ENCODE data around the gene XNDC1N.

XNDC1N gene

DNA sequence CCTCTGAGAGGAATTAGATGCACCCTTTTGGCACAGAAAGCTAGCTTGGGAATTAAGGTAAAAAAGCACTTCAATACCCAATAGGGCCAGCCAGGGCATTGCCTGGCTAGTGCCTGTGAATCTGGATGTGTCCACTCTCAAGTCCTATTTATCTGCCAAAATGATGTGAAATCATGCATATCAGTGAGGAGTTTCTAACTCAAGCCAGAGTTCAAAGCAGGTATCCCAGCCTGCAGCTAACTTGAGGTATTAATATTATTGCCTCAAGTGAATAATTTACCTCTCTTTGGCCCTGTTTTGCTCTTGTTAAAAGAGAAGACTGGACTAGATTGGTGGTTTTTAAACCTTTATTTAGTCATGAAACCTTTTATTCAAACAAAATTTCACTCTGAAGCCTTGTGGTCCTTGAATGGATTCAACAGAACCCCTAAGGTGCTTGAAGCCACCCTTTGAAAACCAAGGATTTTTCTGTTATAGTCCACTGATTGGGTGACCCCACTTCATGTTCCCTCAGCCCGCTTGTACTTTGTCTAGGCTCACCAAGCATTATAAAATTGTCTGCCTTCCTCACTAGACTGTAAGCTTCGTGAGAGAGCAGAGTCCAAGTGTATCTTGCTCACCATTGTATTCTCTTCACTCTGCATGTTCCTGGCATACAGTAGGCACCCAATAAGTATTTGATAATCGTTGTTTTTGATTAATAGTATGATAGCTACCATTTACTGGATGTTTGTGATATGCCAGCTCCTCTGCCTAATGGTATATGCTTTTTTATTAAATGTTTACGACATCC is 4.9 kb upstream of the XNDC1N start:
- no peak overlapping the region for H3K4me3 ChIP-seq (ENCODE audit: low read depth, low read length)
- TF ChIP-seq, protein P1, sequence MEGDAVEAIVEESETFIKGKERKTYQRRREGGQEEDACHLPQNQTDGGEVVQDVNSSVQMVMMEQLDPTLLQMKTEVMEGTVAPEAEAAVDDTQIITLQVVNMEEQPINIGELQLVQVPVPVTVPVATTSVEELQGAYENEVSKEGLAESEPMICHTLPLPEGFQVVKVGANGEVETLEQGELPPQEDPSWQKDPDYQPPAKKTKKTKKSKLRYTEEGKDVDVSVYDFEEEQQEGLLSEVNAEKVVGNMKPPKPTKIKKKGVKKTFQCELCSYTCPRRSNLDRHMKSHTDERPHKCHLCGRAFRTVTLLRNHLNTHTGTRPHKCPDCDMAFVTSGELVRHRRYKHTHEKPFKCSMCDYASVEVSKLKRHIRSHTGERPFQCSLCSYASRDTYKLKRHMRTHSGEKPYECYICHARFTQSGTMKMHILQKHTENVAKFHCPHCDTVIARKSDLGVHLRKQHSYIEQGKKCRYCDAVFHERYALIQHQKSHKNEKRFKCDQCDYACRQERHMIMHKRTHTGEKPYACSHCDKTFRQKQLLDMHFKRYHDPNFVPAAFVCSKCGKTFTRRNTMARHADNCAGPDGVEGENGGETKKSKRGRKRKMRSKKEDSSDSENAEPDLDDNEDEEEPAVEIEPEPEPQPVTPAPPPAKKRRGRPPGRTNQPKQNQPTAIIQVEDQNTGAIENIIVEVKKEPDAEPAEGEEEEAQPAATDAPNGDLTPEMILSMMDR (conservative IDR thresholded peaks at IDR 0.05; ENCODE audit: low read depth, low read length) = no peak
- no peak for DNase-seq (ENCODE audit: low read depth)

DNA sequence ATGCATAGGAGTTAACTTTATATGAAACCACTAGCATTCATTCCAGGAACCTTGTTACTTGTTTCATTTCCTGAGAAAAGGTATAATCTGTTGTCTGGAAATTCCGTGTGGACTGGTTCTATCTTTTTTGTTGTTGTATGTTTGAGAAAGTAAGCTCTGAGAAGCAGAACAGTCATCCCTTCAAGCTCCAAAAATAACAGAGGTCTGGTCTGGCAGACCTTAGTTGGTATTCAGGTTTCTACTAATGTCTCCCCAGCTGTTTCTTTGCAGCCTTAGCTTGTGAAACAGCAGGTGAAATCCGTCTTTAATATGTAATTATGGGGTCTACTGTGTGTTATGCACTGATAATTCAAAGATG is 2.8 kb upstream of the XNDC1N start:
- DNase-seq (ENCODE audit: low read depth) = no peak
- TF ChIP-seq, protein P1 (conservative IDR thresholded peaks at IDR 0.05; ENCODE audit: low read depth, low read length) = no peak
- H3K4me3 ChIP-seq (ENCODE audit: low read depth, low read length) = no peak overlapping the region

DNA sequence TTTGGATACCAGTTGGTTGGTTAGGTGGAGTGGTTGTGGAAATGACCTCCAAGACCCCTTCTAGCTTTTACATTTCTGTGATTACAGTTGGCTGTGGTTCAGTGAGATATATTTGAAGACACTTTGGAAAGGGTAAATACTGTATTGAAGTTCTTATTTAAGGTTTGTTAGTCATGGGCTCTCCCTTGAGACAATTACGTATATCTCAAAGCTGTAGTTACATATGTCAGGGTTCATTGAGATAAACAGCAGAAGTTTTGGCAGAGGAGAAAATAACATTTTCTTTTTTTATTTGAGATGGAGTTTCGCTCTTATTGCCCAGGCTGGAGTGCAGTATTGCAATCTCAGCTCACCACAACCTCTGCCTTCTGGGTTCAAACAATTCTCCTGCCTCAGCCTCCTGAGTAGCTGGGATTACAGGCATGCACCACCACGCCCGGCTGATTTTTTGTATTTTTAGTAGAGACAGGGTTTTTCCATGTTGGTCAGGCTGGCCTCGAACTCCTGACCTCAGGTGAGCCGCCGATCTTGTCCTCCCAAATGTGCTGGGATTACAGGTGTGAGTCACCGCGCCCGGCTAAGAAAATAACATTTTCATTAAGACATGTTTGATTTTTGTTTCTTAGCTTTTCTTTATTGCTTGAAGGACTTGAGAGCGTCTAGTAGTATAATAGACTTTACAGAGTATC is 2.3 kb upstream of the XNDC1N start:
- H3K4me3 ChIP-seq (ENCODE audit: low read depth, low read length) = no peak overlapping the region
- TF ChIP-seq, protein P1 (conservative IDR thresholded peaks at IDR 0.05; ENCODE audit: low read depth, low read length) = no peak
- no peak for DNase-seq (ENCODE audit: low read depth)

DNA sequence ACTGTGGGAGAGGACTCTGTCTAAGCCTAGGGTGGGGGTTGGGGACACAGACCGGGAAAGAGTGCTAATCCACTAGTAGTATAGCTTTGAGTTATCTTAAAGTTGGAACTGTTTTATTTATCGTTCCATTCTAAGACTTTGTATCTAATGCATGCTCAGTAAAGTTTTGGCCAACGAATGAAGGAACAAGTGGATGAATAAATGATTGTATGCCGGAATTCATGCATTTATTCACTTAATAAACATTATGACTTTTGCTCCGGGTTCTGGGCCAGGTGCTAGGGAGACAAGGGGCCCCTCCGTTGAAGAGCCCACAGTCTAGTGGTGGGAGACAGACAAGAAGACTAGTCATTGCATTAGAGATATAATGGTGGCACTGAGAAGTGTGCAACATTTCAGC is 1.1 kb upstream of the XNDC1N start:
- peak overlapping the region; percentile 85 for H3K4me3 ChIP-seq (ENCODE audit: low read depth, low read length)
- no peak for DNase-seq (ENCODE audit: low read depth)
- TF ChIP-seq, protein P1 (conservative IDR thresholded peaks at IDR 0.05; ENCODE audit: low read depth, low read length) = no peak

DNA sequence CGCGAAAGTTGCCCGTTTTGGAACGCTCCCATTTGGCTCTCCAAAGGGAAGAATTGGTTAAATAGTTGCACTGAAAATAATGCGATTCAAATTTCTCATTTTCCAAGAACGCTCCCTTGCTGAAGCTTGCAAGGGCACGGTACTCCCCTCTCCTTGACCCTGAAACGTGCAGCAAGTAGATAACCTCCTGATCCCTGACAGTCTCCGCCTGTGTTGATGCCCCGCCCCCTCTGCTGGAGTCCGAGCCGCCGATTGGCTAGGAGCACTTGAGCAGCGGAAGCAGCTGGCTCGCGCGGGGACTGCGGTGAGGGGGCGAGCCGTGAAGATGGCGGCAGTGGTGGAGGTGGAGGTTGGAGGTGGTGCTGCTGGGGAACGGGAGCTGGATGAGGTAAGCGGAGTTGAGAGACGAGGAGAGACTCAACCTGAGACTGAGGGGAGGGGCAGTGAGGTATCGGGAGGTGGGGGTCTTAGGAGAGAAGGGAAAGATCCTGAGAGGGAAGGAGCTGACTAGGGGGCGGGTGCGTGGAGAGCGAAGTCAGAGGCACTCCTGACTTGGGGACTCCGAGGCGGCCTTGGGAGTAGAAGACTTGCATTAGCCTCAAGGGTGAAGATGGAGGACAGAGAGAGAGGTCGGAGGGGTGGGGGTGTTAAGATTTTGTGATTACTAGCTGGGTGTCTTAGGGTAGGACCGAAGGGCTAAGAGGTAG is 496 bp upstream of the XNDC1N start, which contains the start of gene RNF121:
RNF121 (plus strand) TSS at position 310 of the 707 bp plus-strand sequence; CDS start at position 326, 16 bp downstream.
- peak; percentile 96 for DNase-seq (ENCODE audit: low read depth)

DNA sequence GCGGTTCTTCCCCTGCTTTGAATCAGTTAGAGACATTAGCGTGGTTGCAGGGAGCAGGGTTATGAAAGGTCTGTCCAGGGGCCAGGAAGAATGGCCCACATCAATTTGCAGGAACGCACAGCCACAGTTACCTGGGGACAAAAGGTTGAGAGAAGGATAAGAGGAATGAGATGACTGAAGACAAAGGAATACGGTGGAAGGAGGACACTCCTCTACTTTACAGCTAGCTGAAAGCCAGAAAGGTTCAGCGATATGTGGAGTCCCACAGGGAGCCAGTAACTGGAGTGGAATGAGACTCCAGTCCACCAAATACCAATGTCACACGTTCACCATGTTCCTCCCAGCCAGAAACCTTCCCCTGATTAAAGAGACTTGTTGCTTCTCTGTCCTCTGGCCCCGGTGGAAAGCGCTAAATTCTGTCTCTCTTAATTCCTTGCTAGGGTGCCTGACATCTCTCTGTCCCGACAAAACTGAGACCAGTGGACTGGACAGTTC is 10.7 kb downstream of the XNDC1N start:
- TF ChIP-seq, protein P1 (conservative IDR thresholded peaks at IDR 0.05; ENCODE audit: low read depth, low read length) = no peak
- peak; percentile 5 for DNase-seq (ENCODE audit: low read depth)
- no peak overlapping the region for H3K4me3 ChIP-seq (ENCODE audit: low read depth, low read length)

More for the DNA sequence above, 496 bp upstream of the XNDC1N start, which contains the start of gene RNF121:
- peak within 1 kb of the TSS; percentile 85 for H3K4me3 ChIP-seq (ENCODE audit: low read depth, low read length)
- TF ChIP-seq, protein P1 (conservative IDR thresholded peaks at IDR 0.05; ENCODE audit: low read depth, low read length) = no peak

Data from choroid plexus epithelial cell (primary cell).